Skeletal muscle tissue (tissue), 4 donors: ENCODE results near the gene TAS2R41. TPM values are rescaled to one million over a fixed set of nuclear protein-coding genes. Genes with fewer than 3 reads are reported as not detected.
"Not testable (repeated sequence)": the region's sequence is repeated elsewhere in the genome, so short reads cannot be mapped to it uniquely, and the experiment has no call there.

Experiments used
- H3K27ac ChIP-seq: one replicate; pipeline ENCODE4 v1.7.0; 2013; ENCODE audit warnings: mild to moderate bottlenecking, low read depth, low read length, inconsistent platforms
- H3K27me3 ChIP-seq, 3 donors: one replicate each; pipeline ENCODE4 v1.7.0; 2013; ENCODE audit warnings: low read length in 3 of 3; ENCODE audit not compliant: control insufficient read depth in 3 of 3, insufficient read depth in 3 of 3
- H3K36me3 ChIP-seq, 3 donors: one replicate each; pipeline ENCODE4 v1.7.0; 2013; ENCODE audit warnings: low read length in 3 of 3; ENCODE audit not compliant: control insufficient read depth in 3 of 3, insufficient read depth in 3 of 3
- H3K4me1 ChIP-seq, 3 donors: one replicate each; pipeline ENCODE4 v1.7.0; 2013; ENCODE audit warnings: low read length in 3 of 3, mild to moderate bottlenecking in 3 of 3; ENCODE audit not compliant: control insufficient read depth in 3 of 3, insufficient read depth in 3 of 3
- H3K4me3 ChIP-seq, 3 donors: one replicate each; pipeline ENCODE4 v1.7.0; 2013; ENCODE audit warnings: low read length in 3 of 3
- H3K9ac ChIP-seq, 3 donors: one replicate each; pipeline ENCODE4 v1.7.0; 2013; ENCODE audit warnings: low read length in 3 of 3, mild to moderate bottlenecking in 3 of 3, moderate library complexity in 2 of 3, low read depth in 1 of 3
- H3K9me3 ChIP-seq, 3 donors: one replicate each; pipeline ENCODE4 v1.7.0; 2013; ENCODE audit warnings: low read length in 3 of 3; ENCODE audit not compliant: control insufficient read depth in 3 of 3
- total RNA-seq: library from RNA; depleted of rRNA; stranded (reverse); fragments of >200 nt; gene quantifications from one replicate; pipeline ENCODE4 v1.2.3, GENCODE V29; 2014
- donor health status: Osteomylitis.

Gene TAS2R41
- total RNA-seq, 1 donor from 2014 or later, result not detected

GRCh38 chr7:143514487-143514886, 36.8 kb downstream of the TAS2R41 start:
- Histone ChIP-seq H3K27me3 (no peaks in the 10 kb centered on the region), H3K36me3 (no peaks in the 10 kb centered on the region), H3K27ac (no peak overlapping the region), H3K9me3 (no peaks in the 10 kb centered on the region), H3K9ac (no peak overlapping the region), H3K4me3 (no peak overlapping the region), H3K4me1 (peaks cover 0 to 10% (median 7%) of the 10 kb centered on the region in 3 donors)

GRCh38 chr7:143514995-143515735, 37.5 kb downstream of the TAS2R41 start:
- no peaks in the 10 kb centered on the region for H3K36me3 ChIP-seq
- H3K9ac ChIP-seq, result no peak overlapping the region
- H3K9me3 ChIP-seq, result no peaks in the 10 kb centered on the region
- H3K27ac ChIP-seq, result no peak overlapping the region
- peaks cover 0 to 10% (median 8%) of the 10 kb centered on the region in 3 donors for H3K4me1 ChIP-seq
- no peak overlapping the region for H3K4me3 ChIP-seq
- H3K27me3 ChIP-seq, result no peaks in the 10 kb centered on the region

- Histone ChIP-seq H3K9me3 (no peaks in the 10 kb centered on the region), H3K36me3 (no peaks in the 10 kb centered on the region), H3K4me1 (peaks cover 0 to 10% (median 8%) of the 10 kb centered on the region in 3 donors), H3K27ac (no peak overlapping the region), H3K9ac (no peak overlapping the region), H3K27me3 (no peaks in the 10 kb centered on the region), H3K4me3 (no peak overlapping the region)
Measured at GRCh38 chr7:143516981-143517380, 39.3 kb downstream of the TAS2R41 start.

- Histone ChIP-seq H3K4me3 (no peak overlapping the region), H3K9me3 (no peaks in the 10 kb centered on the region), H3K27ac (no peak overlapping the region), H3K9ac (no peak overlapping the region), H3K4me1 (peaks cover 0 to 10% (median 8%) of the 10 kb centered on the region in 3 donors), H3K36me3 (no peaks in the 10 kb centered on the region), H3K27me3 (no peaks in the 10 kb centered on the region)
Measured at GRCh38 chr7:143518521-143518920, 40.8 kb downstream of the TAS2R41 start.

GRCh38 chr7:143518941-143519340, 41.3 kb downstream of the TAS2R41 start:
- Histone ChIP-seq H3K4me1 (peaks cover 0 to 10% (median 8%) of the 10 kb centered on the region in 3 donors), H3K4me3 (no peak overlapping the region), H3K27me3 (no peaks in the 10 kb centered on the region), H3K9ac (no peak overlapping the region), H3K36me3 (no peaks in the 10 kb centered on the region), H3K27ac (no peak overlapping the region), H3K9me3 (no peaks in the 10 kb centered on the region)

GRCh38 chr7:143519411-143520131, 41.9 kb downstream of the TAS2R41 start:
- no peak overlapping the region for H3K27ac ChIP-seq
- peaks cover 0 to 10% (median 6%) of the 10 kb centered on the region in 3 donors for H3K4me1 ChIP-seq
- H3K9ac ChIP-seq, result no peak overlapping the region
- H3K4me3 ChIP-seq, result no peak overlapping the region
- H3K27me3 ChIP-seq, result no peaks in the 10 kb centered on the region
- no peaks in the 10 kb centered on the region for H3K36me3 ChIP-seq
- H3K9me3 ChIP-seq, result no peaks in the 10 kb centered on the region

GRCh38 chr7:143522309-143522916, 44.7 kb downstream of the TAS2R41 start:
- H3K4me3 ChIP-seq, H3K9me3 ChIP-seq, H3K9ac ChIP-seq, H3K4me1 ChIP-seq, H3K27ac ChIP-seq, H3K36me3 ChIP-seq, H3K27me3 ChIP-seq: not testable (repeated sequence)

Other genes with a start within 250 kb of the TAS2R41 start
- 61.6 TPM for gene GSTK1, start 214.4 kb upstream of the TAS2R41 start, total RNA-seq
- 1.0 TPM for gene TMEM139, start 192.9 kb upstream of the TAS2R41 start, total RNA-seq
- 9.4 TPM for gene CASP2, start 189.5 kb upstream of the TAS2R41 start, total RNA-seq
- gene CLCN1, start 161.8 kb upstream of the TAS2R41 start, total RNA-seq, result 4.7 TPM
- gene FAM131B, start 115.2 kb upstream of the TAS2R41 start, total RNA-seq, result 1.0 TPM
- gene ZYX, start 96.5 kb upstream of the TAS2R41 start, total RNA-seq, result 17.7 TPM
- gene EPHA1, start 69.0 kb upstream of the TAS2R41 start, total RNA-seq, result 0.52 TPM
- not detected for gene TAS2R60, start 34.4 kb upstream of the TAS2R41 start, total RNA-seq
- gene CTAGE15, start 93.9 kb downstream of the TAS2R41 start, total RNA-seq, result under 0.01 TPM
- 2.1 TPM for gene TCAF2, start 143.1 kb downstream of the TAS2R41 start, total RNA-seq